Skeletal muscle satellite cell (primary cell): ENCODE measurements around the gene ZNF248. TPM values are rescaled to one million over a fixed set of nuclear protein-coding genes. Genes with fewer than 3 reads are reported as not detected.

Source experiments
- H3K27me3 ChIP-seq: 2 replicates; pipeline ENCODE4 v1.7.0; 2013; ENCODE audit warnings: low read length; ENCODE audit not compliant: control insufficient read depth, insufficient read depth
- H3K36me3 ChIP-seq: 2 replicates; pipeline ENCODE4 v1.7.0; 2013; ENCODE audit warnings: mild to moderate bottlenecking, control low read depth, low read length; ENCODE audit not compliant: insufficient read depth
- H3K4me1 ChIP-seq: 2 replicates; pipeline ENCODE4 v1.7.0; 2013; ENCODE audit warnings: low read length; ENCODE audit not compliant: control insufficient read depth, insufficient read depth
- H3K4me2 ChIP-seq: 2 replicates; pipeline ENCODE4 v1.7.0; 2013; ENCODE audit warnings: mild to moderate bottlenecking, low read length
- H3K4me3 ChIP-seq: 2 replicates; pipeline ENCODE4 v1.7.0; 2013; ENCODE audit warnings: low read length
- H3K9ac ChIP-seq: 2 replicates; pipeline ENCODE4 v1.7.0; 2013; ENCODE audit warnings: mild to moderate bottlenecking, low read depth, low read length, moderate library complexity
- H3K9me3 ChIP-seq: replicated peaks from 2 replicates; pipeline ENCODE4 v1.7.0; 2013; ENCODE audit warnings: mild to moderate bottlenecking, control low read depth, low read length
- total RNA-seq: library from RNA; depleted of rRNA; stranded (reverse); fragments of >200 nt; gene quantifications from 2 replicates; pipeline ENCODE4 v1.2.3, GENCODE V29; 2012; rRNA removed

The ZNF248 gene
- 4.1 and 7.6 TPM in 2 replicates for total RNA-seq

GRCh38 chr10:37857287-37858211 lies at the start of gene ZNF248:
Gene ZNF248, minus strand, starts transcription at chr10:37857610. Its CDS starts 1,300 bp downstream, at chr10:37856310.
- Histone ChIP-seq H3K4me2 (peak within 1 kb of the TSS; percentile 99), H3K4me1 (peaks cover 20% of the 10 kb centered on the region), H3K27me3 (no peaks in the 10 kb centered on the region), H3K9me3 (no peaks in the 10 kb centered on the region), H3K9ac (peak within 1 kb of the TSS; percentile 96), H3K36me3 (no peaks in the 10 kb centered on the region), H3K4me3 (peak within 1 kb of the TSS; percentile 82)

GRCh38 chr10:37906382-37906781 lies 49.0 kb upstream of the ZNF248 start:
- H3K4me1 ChIP-seq = no peaks in the 10 kb centered on the region
- no peaks in the 10 kb centered on the region for H3K36me3 ChIP-seq
- no peak overlapping the region for H3K4me2 ChIP-seq
- no peak overlapping the region for H3K9ac ChIP-seq
- no peaks in the 10 kb centered on the region for H3K27me3 ChIP-seq
- H3K9me3 ChIP-seq = no peaks in the 10 kb centered on the region
- H3K4me3 ChIP-seq = no peak overlapping the region

- Histone ChIP-seq H3K27me3 (no peaks in the 10 kb centered on the region), H3K4me3 (no peak overlapping the region), H3K9ac (no peak overlapping the region), H3K4me2 (no peak overlapping the region), H3K36me3 (no peaks in the 10 kb centered on the region), H3K4me1 (no peaks in the 10 kb centered on the region), H3K9me3 (peaks cover 16% of the 10 kb centered on the region)
Observed at GRCh38 chr10:37896436-37896835, 39.0 kb upstream of the ZNF248 start.

GRCh38 chr10:37895674-37896073 lies 38.3 kb upstream of the ZNF248 start:
- H3K9ac ChIP-seq = no peak overlapping the region
- H3K4me1 ChIP-seq = no peaks in the 10 kb centered on the region
- H3K4me2 ChIP-seq = no peak overlapping the region
- no peaks in the 10 kb centered on the region for H3K27me3 ChIP-seq
- H3K4me3 ChIP-seq = no peak overlapping the region
- H3K9me3 ChIP-seq = peaks cover 16% of the 10 kb centered on the region
- no peaks in the 10 kb centered on the region for H3K36me3 ChIP-seq

GRCh38 chr10:37885850-37886249 lies 28.4 kb upstream of the ZNF248 start:
- Histone ChIP-seq H3K27me3 (no peaks in the 10 kb centered on the region), H3K36me3 (no peaks in the 10 kb centered on the region), H3K9ac (no peak overlapping the region), H3K4me2 (no peak overlapping the region), H3K9me3 (no peaks in the 10 kb centered on the region), H3K4me1 (no peaks in the 10 kb centered on the region), H3K4me3 (no peak overlapping the region)

GRCh38 chr10:37872955-37873354 lies 15.5 kb upstream of the ZNF248 start:
- Histone ChIP-seq H3K4me3 (no peak overlapping the region), H3K4me1 (no peaks in the 10 kb centered on the region), H3K9me3 (no peaks in the 10 kb centered on the region), H3K27me3 (no peaks in the 10 kb centered on the region), H3K36me3 (no peaks in the 10 kb centered on the region), H3K9ac (no peak overlapping the region), H3K4me2 (no peak overlapping the region)

- Histone ChIP-seq H3K4me2 (no peak overlapping the region), H3K9ac (no peak overlapping the region), H3K27me3 (no peaks in the 10 kb centered on the region), H3K9me3 (no peaks in the 10 kb centered on the region), H3K4me1 (no peaks in the 10 kb centered on the region), H3K36me3 (no peaks in the 10 kb centered on the region), H3K4me3 (no peak overlapping the region)
Observed at GRCh38 chr10:37872283-37872682, 14.9 kb upstream of the ZNF248 start.

- H3K4me2 ChIP-seq = no peak overlapping the region
- no peaks in the 10 kb centered on the region for H3K36me3 ChIP-seq
- H3K4me3 ChIP-seq = no peak overlapping the region
- no peak overlapping the region for H3K9ac ChIP-seq
- no peaks in the 10 kb centered on the region for H3K27me3 ChIP-seq
- H3K9me3 ChIP-seq = no peaks in the 10 kb centered on the region
- H3K4me1 ChIP-seq = no peaks in the 10 kb centered on the region
Observed at GRCh38 chr10:37871568-37872251, 14.3 kb upstream of the ZNF248 start.

- no peak overlapping the region for H3K4me2 ChIP-seq
- no peak overlapping the region for H3K9ac ChIP-seq
- no peaks in the 10 kb centered on the region for H3K27me3 ChIP-seq
- no peaks in the 10 kb centered on the region for H3K4me1 ChIP-seq
- no peak overlapping the region for H3K4me3 ChIP-seq
- no peaks in the 10 kb centered on the region for H3K9me3 ChIP-seq
- no peaks in the 10 kb centered on the region for H3K36me3 ChIP-seq
Observed at GRCh38 chr10:37871143-37871542, 13.7 kb upstream of the ZNF248 start.

- H3K27me3 ChIP-seq = no peaks in the 10 kb centered on the region
- no peak overlapping the region for H3K4me2 ChIP-seq
- H3K9ac ChIP-seq = no peak overlapping the region
- H3K4me1 ChIP-seq = no peaks in the 10 kb centered on the region
- H3K9me3 ChIP-seq = no peaks in the 10 kb centered on the region
- H3K4me3 ChIP-seq = no peak overlapping the region
- no peaks in the 10 kb centered on the region for H3K36me3 ChIP-seq
Observed at GRCh38 chr10:37868796-37869195, 11.4 kb upstream of the ZNF248 start.

- Histone ChIP-seq H3K9me3 (no peaks in the 10 kb centered on the region), H3K36me3 (no peaks in the 10 kb centered on the region), H3K4me2 (no peak overlapping the region), H3K27me3 (no peaks in the 10 kb centered on the region), H3K9ac (no peak overlapping the region), H3K4me3 (no peak overlapping the region), H3K4me1 (no peaks in the 10 kb centered on the region)
Observed at GRCh38 chr10:37865957-37866803, 8.8 kb upstream of the ZNF248 start.
